ENCODE results near the gene ABCC4. TPM values are rescaled to one million over a fixed set of nuclear protein-coding genes. Genes with fewer than 3 reads are reported as not detected.

ABCC4 gene
- total RNA-seq, 1 donor from 2014 or later, result 1.7 TPM

DNA sequence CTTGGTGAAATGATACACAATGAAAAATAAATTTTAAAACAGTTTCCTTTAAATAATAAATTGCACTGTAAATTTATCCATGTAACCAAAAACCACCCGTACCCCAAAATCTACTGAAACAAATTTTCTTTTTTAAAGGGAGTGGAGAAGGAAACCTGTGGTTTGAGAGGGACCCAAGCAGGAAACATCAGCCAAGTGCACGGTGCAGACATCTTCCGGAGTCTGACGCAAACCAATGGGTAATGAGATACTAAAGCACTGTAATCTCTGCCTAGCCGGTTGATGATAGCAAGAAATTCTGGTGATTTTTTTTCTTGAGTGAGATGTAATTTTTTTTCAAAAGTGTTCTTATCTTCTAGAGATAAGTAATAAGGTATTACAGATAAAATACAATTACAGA is 115.4 kb downstream of the ABCC4 start:
- no peaks in the 10 kb centered on the region for H3K4me1 Mint-ChIP-seq (ENCODE audit: low read depth, unreplicated experiment)
- H3K9me3 Mint-ChIP-seq (ENCODE audit: unreplicated experiment), result no peaks in the 10 kb centered on the region
- no peak for DNase-seq
- TF ChIP-seq, protein P1, sequence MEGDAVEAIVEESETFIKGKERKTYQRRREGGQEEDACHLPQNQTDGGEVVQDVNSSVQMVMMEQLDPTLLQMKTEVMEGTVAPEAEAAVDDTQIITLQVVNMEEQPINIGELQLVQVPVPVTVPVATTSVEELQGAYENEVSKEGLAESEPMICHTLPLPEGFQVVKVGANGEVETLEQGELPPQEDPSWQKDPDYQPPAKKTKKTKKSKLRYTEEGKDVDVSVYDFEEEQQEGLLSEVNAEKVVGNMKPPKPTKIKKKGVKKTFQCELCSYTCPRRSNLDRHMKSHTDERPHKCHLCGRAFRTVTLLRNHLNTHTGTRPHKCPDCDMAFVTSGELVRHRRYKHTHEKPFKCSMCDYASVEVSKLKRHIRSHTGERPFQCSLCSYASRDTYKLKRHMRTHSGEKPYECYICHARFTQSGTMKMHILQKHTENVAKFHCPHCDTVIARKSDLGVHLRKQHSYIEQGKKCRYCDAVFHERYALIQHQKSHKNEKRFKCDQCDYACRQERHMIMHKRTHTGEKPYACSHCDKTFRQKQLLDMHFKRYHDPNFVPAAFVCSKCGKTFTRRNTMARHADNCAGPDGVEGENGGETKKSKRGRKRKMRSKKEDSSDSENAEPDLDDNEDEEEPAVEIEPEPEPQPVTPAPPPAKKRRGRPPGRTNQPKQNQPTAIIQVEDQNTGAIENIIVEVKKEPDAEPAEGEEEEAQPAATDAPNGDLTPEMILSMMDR (IDR thresholded peaks at IDR 0.05; ENCODE audit: partially characterized antibody, unreplicated experiment), result no peak
- H3K27me3 Mint-ChIP-seq (ENCODE audit: unreplicated experiment), result peaks cover 2% of the 10 kb centered on the region
- H3K36me3 Mint-ChIP-seq (ENCODE audit: unreplicated experiment), result no peaks in the 10 kb centered on the region
- H3K4me3 Mint-ChIP-seq (ENCODE audit: unreplicated experiment), result no peak overlapping the region
- no peak overlapping the region for H3K27ac Mint-ChIP-seq (ENCODE audit: unreplicated experiment)

DNA sequence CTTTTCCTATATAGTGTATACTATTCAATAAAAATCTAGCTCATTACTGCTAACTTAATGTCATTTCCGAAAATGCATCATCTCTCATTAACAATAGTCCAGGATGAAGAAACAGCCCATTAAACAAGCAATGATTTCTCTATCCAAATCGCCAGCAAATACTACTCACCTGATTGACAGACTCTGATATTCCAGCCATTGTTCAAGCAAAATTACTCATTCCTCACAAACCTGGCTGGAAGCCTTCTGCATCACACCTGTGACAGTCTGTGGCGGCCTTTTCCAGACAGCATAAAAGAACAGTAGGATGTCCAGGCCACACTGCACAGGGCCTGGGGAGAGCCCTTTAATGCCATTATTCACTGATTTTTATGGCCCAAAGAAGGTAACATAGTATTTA is 115.9 kb downstream of the ABCC4 start:
- H3K4me3 Mint-ChIP-seq (ENCODE audit: unreplicated experiment), result no peak overlapping the region

DNA sequence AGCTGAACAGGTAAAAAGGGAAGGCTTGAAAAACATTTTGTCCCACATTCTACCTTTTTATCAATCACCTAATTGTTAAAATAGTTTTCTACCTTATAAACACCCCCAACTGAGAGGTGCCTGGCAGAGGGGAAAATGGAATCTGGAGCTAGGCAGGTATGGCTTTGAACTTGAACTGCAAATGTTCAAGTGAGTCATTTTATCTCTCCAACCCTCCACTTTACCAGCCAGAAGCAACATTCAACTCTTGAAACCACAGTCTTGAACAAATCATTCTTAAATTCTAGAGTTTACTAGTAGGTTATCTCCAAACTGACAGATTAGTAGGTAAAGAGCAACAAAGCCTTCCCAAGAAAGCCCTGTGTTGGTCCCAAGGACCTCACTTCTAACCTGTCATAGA is 116.9 kb downstream of the ABCC4 start:
- Mint-ChIP-seq H3K36me3 (ENCODE audit: unreplicated experiment) (no peaks in the 10 kb centered on the region), H3K27ac (ENCODE audit: unreplicated experiment) (no peak overlapping the region), H3K27me3 (ENCODE audit: unreplicated experiment) (peaks cover 2% of the 10 kb centered on the region), H3K9me3 (ENCODE audit: unreplicated experiment) (no peaks in the 10 kb centered on the region), H3K4me3 (ENCODE audit: unreplicated experiment) (no peak overlapping the region), H3K4me1 (ENCODE audit: low read depth, unreplicated experiment) (no peaks in the 10 kb centered on the region)
- no peak for DNase-seq
- TF ChIP-seq, protein P1 (IDR thresholded peaks at IDR 0.05; ENCODE audit: partially characterized antibody, unreplicated experiment), result no peak

More for the DNA sequence above, 115.9 kb downstream of the ABCC4 start:
- Mint-ChIP-seq H3K27ac (ENCODE audit: unreplicated experiment) (no peak overlapping the region), H3K36me3 (ENCODE audit: unreplicated experiment) (no peaks in the 10 kb centered on the region), H3K9me3 (ENCODE audit: unreplicated experiment) (no peaks in the 10 kb centered on the region), H3K4me1 (ENCODE audit: low read depth, unreplicated experiment) (no peaks in the 10 kb centered on the region), H3K27me3 (ENCODE audit: unreplicated experiment) (peaks cover 2% of the 10 kb centered on the region)
- no peak for DNase-seq
- TF ChIP-seq, protein P1 (IDR thresholded peaks at IDR 0.05; ENCODE audit: partially characterized antibody, unreplicated experiment), result no peak

DNA sequence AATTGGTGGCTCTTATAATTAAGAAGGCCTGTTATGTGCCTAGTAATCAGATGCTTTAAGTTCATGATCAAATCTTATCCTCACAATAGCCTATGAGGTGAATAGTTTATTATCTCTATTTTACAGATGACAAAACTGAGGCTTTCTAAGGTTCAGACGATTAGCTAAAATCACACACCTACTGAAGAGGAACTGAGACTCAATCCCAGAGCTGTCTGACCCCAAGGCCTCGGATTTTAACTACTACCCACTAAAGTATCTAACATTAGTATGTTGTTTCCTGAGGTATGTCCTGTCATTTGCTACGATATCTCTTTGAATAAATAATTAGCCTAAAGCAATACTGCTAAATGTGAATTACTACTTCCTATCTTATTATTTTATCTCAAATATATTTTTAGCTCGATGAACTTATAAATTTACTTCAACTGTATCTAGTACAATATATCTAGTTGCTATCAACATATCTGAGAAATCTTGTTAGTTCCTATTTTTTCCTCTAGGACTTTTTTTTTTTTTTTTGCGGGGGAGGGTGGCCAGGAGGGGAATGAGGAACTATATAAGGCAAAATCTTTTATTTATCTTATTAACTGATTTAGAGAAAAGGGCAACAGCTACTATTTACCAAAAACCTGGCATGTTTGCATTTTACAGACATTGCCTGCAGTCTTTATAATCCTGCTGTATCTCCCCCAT is 118.5 kb downstream of the ABCC4 start:
- Mint-ChIP-seq H3K4me1 (ENCODE audit: low read depth, unreplicated experiment) (no peaks in the 10 kb centered on the region), H3K9me3 (ENCODE audit: unreplicated experiment) (peaks cover 1% of the 10 kb centered on the region), H3K4me3 (ENCODE audit: unreplicated experiment) (no peak overlapping the region), H3K27ac (ENCODE audit: unreplicated experiment) (no peak overlapping the region), H3K27me3 (ENCODE audit: unreplicated experiment) (peaks cover 2% of the 10 kb centered on the region), H3K36me3 (ENCODE audit: unreplicated experiment) (no peaks in the 10 kb centered on the region)
- TF ChIP-seq, protein P1 (IDR thresholded peaks at IDR 0.05; ENCODE audit: partially characterized antibody, unreplicated experiment), result no peak
- DNase-seq, result no peak

DNA sequence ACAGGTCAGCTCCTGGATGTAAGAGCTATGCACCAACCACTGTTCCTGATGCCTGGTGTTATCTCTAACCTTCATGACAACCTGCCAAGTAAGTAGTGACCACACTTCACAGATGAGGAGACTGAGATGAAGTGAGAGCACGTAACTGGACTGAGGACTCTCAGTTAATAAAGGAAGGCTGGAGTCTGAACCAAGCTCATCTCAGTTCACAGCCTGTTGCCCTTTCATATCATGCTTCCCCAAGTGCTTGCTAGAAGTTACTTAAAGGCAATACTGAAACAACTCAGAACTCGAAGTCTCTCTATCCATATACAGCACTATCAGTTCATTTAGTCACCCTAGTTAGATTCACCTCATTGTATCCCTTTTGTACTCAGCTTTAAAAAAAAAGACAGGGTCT is 119.7 kb downstream of the ABCC4 start:
- DNase-seq, result no peak
- no peak overlapping the region for H3K27ac Mint-ChIP-seq (ENCODE audit: unreplicated experiment)
- TF ChIP-seq, protein P1 (IDR thresholded peaks at IDR 0.05; ENCODE audit: partially characterized antibody, unreplicated experiment), result no peak
- H3K9me3 Mint-ChIP-seq (ENCODE audit: unreplicated experiment), result peaks cover 1% of the 10 kb centered on the region
- H3K27me3 Mint-ChIP-seq (ENCODE audit: unreplicated experiment), result peaks cover under 1% of the 10 kb centered on the region
- H3K4me1 Mint-ChIP-seq (ENCODE audit: low read depth, unreplicated experiment), result no peaks in the 10 kb centered on the region
- H3K36me3 Mint-ChIP-seq (ENCODE audit: unreplicated experiment), result no peaks in the 10 kb centered on the region
- H3K4me3 Mint-ChIP-seq (ENCODE audit: unreplicated experiment), result no peak overlapping the region

Measured in glutamatergic neuron (in vitro differentiated cells).